Activated T-cell treated with anti-CD3 and anti-CD28 coated beads, Interleukin-2, amount 50 U/mL, for 72 hours (primary cell): ENCODE measurements around the gene CBLB. TPM values are rescaled to one million over a fixed set of nuclear protein-coding genes. Genes with fewer than 3 reads are reported as not detected.

Source experiments
- ATAC-seq, 2 donors: fragments of 150-1000 bp; cut with Tn5 transposase; replicated peaks in 1 of 2; 2 replicates each; pipeline ENCODE4 v1.10.0; 2021; ENCODE audit warnings: moderate library complexity in 2 of 2, mild to moderate bottlenecking in 1 of 2
- DNase-seq, 2 donors: peaks; one replicate each; pipeline ENCODE4 v3.0.0; 2021 to 2022; ENCODE audit warnings: mixed read lengths in 1 of 2
- H3K27ac Mint-ChIP-seq: one replicate; pipeline ENCODE4 v1.8.0; 2022; ENCODE audit warnings: mild to moderate bottlenecking, moderate library complexity, mixed read lengths
- H3K27me3 Mint-ChIP-seq: one replicate; pipeline ENCODE4 v1.8.0; 2022; ENCODE audit warnings: low read depth, mixed read lengths
- H3K36me3 Mint-ChIP-seq, 2 donors: one replicate each; pipeline ENCODE4 v1.8.0; 2022; ENCODE audit warnings: mixed read lengths in 2 of 2, mild to moderate bottlenecking in 1 of 2; ENCODE audit not compliant: insufficient read depth in 2 of 2
- H3K4me1 Mint-ChIP-seq: one replicate; pipeline ENCODE4 v1.8.0; 2022; ENCODE audit warnings: low read depth, mixed read lengths
- H3K4me3 Mint-ChIP-seq, 2 donors: one replicate each; pipeline ENCODE4 v1.8.0; 2022; ENCODE audit warnings: mild to moderate bottlenecking in 2 of 2, mixed read lengths in 2 of 2, moderate library complexity in 2 of 2
- H3K9me3 Mint-ChIP-seq, 2 donors: one replicate each; pipeline ENCODE4 v1.8.0; 2022; ENCODE audit warnings: mixed read lengths in 2 of 2
- total RNA-seq, 2 donors: library from RNA; stranded (reverse); gene quantifications; one replicate each; pipeline ENCODE4 v1.2.3, GENCODE V29; 2022

CBLB gene
- total RNA-seq, 2 donors from 2014 or later = 159 to 191 TPM

GRCh38 chr3:105867712-105868430, 941 bp downstream of the CBLB start:
- H3K4me1 Mint-ChIP-seq = peaks cover 28% of the 10 kb centered on the region
- H3K4me3 Mint-ChIP-seq = peak overlapping the region in 1 of 2 donors; percentile 89
- H3K36me3 Mint-ChIP-seq = peaks cover 20 to 39% of the 10 kb centered on the region in 2 donors
- no peaks in the 10 kb centered on the region for H3K27me3 Mint-ChIP-seq
- H3K9me3 Mint-ChIP-seq = no peaks in the 10 kb centered on the region
- no peak for ATAC-seq
- DNase-seq = no peak
- peak overlapping the region; percentile 99 for H3K27ac Mint-ChIP-seq

GRCh38 chr3:105866656-105867653, 1.9 kb downstream of the CBLB start:
- Mint-ChIP-seq H3K27me3 (no peaks in the 10 kb centered on the region), H3K9me3 (no peaks in the 10 kb centered on the region), H3K27ac (peak overlapping the region; percentile 99), H3K36me3 (peaks cover 20 to 39% of the 10 kb centered on the region in 2 donors), H3K4me1 (peaks cover 28% of the 10 kb centered on the region), H3K4me3 (peak overlapping the region in 1 of 2 donors; percentile 89)
- peak in 1 of 2 donors; percentile 26 for DNase-seq
- ATAC-seq = peak; percentile 8 to 9

- peaks cover 28% of the 10 kb centered on the region for H3K4me1 Mint-ChIP-seq
- no peaks in the 10 kb centered on the region for H3K9me3 Mint-ChIP-seq
- peak overlapping the region; percentile 99 for H3K27ac Mint-ChIP-seq
- peaks cover 20 to 39% of the 10 kb centered on the region in 2 donors for H3K36me3 Mint-ChIP-seq
- H3K4me3 Mint-ChIP-seq = peak overlapping the region in 1 of 2 donors; percentile 89
- DNase-seq (no peak), ATAC-seq (no peak)
- no peaks in the 10 kb centered on the region for H3K27me3 Mint-ChIP-seq
These were observed 2.9 kb downstream of the CBLB start for GRCh38 chr3:105865867-105866350.

- no peak for DNase-seq
- Mint-ChIP-seq H3K36me3 (peaks cover 20 to 43% of the 10 kb centered on the region in 2 donors), H3K4me1 (peaks cover 24% of the 10 kb centered on the region), H3K9me3 (no peaks in the 10 kb centered on the region), H3K4me3 (peak overlapping the region in 1 of 2 donors; percentile 89), H3K27me3 (no peaks in the 10 kb centered on the region), H3K27ac (peak overlapping the region; percentile 79)
- ATAC-seq = no peak
These were observed 3.7 kb downstream of the CBLB start for GRCh38 chr3:105865016-105865623.

- DNase-seq = no peak
These were observed 4.6 kb downstream of the CBLB start for GRCh38 chr3:105864212-105864611.

GRCh38 chr3:105863608-105864007, 5.2 kb downstream of the CBLB start:
- peak overlapping the region in 1 of 2 donors; percentile 89 for H3K4me3 Mint-ChIP-seq
- H3K4me1 Mint-ChIP-seq = peaks cover 27% of the 10 kb centered on the region
- H3K27ac Mint-ChIP-seq = peak overlapping the region; percentile 79
- H3K27me3 Mint-ChIP-seq = no peaks in the 10 kb centered on the region
- no peaks in the 10 kb centered on the region for H3K9me3 Mint-ChIP-seq
- peaks cover 20 to 51% of the 10 kb centered on the region in 2 donors for H3K36me3 Mint-ChIP-seq
- no peak for ATAC-seq
- DNase-seq = no peak

More at GRCh38 chr3:105864212-105864611, 4.6 kb downstream of the CBLB start:
- H3K9me3 Mint-ChIP-seq = no peaks in the 10 kb centered on the region
- H3K4me3 Mint-ChIP-seq = peak overlapping the region in 1 of 2 donors; percentile 89
- peak overlapping the region; percentile 79 for H3K27ac Mint-ChIP-seq
- peaks cover 20 to 49% of the 10 kb centered on the region in 2 donors for H3K36me3 Mint-ChIP-seq
- peaks cover 24% of the 10 kb centered on the region for H3K4me1 Mint-ChIP-seq
- H3K27me3 Mint-ChIP-seq = no peaks in the 10 kb centered on the region
- ATAC-seq = no peak

- Mint-ChIP-seq H3K9me3 (no peaks in the 10 kb centered on the region), H3K4me1 (peaks cover 36% of the 10 kb centered on the region), H3K36me3 (peaks cover 14 to 47% of the 10 kb centered on the region in 2 donors), H3K27ac (no peak overlapping the region), H3K27me3 (no peaks in the 10 kb centered on the region), H3K4me3 (no peak overlapping the region)
- no peak for DNase-seq
- peak in 1 of 2 donors; percentile 25 for ATAC-seq
These were observed 6.6 kb downstream of the CBLB start for GRCh38 chr3:105862217-105862616.

GRCh38 chr3:105860641-105861040, 8.2 kb downstream of the CBLB start:
- H3K27ac Mint-ChIP-seq = no peak overlapping the region
- H3K27me3 Mint-ChIP-seq = no peaks in the 10 kb centered on the region
- DNase-seq = no peak
- peaks cover 7 to 38% of the 10 kb centered on the region in 2 donors for H3K36me3 Mint-ChIP-seq
- ATAC-seq = no peak
- no peaks in the 10 kb centered on the region for H3K9me3 Mint-ChIP-seq
- H3K4me1 Mint-ChIP-seq = peaks cover 48% of the 10 kb centered on the region
- H3K4me3 Mint-ChIP-seq = no peak overlapping the region

GRCh38 chr3:105858017-105858416, 10.8 kb downstream of the CBLB start:
- Mint-ChIP-seq H3K36me3 (peaks cover 14 to 38% of the 10 kb centered on the region in 2 donors), H3K27ac (no peak overlapping the region), H3K4me3 (peak overlapping the region; percentile 35 to 38), H3K9me3 (no peaks in the 10 kb centered on the region), H3K27me3 (no peaks in the 10 kb centered on the region), H3K4me1 (peaks cover 53% of the 10 kb centered on the region)
- DNase-seq (no peak), ATAC-seq (peak in 1 of 2 donors; percentile 17)

- Mint-ChIP-seq H3K9me3 (no peaks in the 10 kb centered on the region), H3K27me3 (no peaks in the 10 kb centered on the region)
These were observed 11.2 kb downstream of the CBLB start for GRCh38 chr3:105857601-105858000.

GRCh38 chr3:105856605-105857004, 12.2 kb downstream of the CBLB start:
- no peak overlapping the region for H3K27ac Mint-ChIP-seq
- DNase-seq (no peak), ATAC-seq (no peak)
- H3K4me1 Mint-ChIP-seq = peaks cover 57% of the 10 kb centered on the region
- H3K4me3 Mint-ChIP-seq = no peak overlapping the region
- no peaks in the 10 kb centered on the region for H3K27me3 Mint-ChIP-seq
- H3K36me3 Mint-ChIP-seq = peaks cover 18 to 41% of the 10 kb centered on the region in 2 donors
- H3K9me3 Mint-ChIP-seq = no peaks in the 10 kb centered on the region

More at GRCh38 chr3:105857601-105858000, 11.2 kb downstream of the CBLB start:
- H3K27ac Mint-ChIP-seq = peak overlapping the region; percentile 59
- H3K4me1 Mint-ChIP-seq = peaks cover 57% of the 10 kb centered on the region
- ATAC-seq (no peak), DNase-seq (no peak)
- H3K4me3 Mint-ChIP-seq = peak overlapping the region; percentile 35 to 38
- peaks cover 16 to 39% of the 10 kb centered on the region in 2 donors for H3K36me3 Mint-ChIP-seq

- Mint-ChIP-seq H3K4me3 (peak overlapping the region in 1 of 2 donors; percentile 12), H3K27me3 (no peaks in the 10 kb centered on the region)
- ATAC-seq = peak in 1 of 2 donors; percentile 38
These were observed 14.9 kb downstream of the CBLB start for GRCh38 chr3:105853801-105854432.

More at GRCh38 chr3:105853801-105854432, 14.9 kb downstream of the CBLB start:
- Mint-ChIP-seq H3K4me1 (peaks cover 69% of the 10 kb centered on the region), H3K9me3 (no peaks in the 10 kb centered on the region), H3K36me3 (peaks cover 24 to 45% of the 10 kb centered on the region in 2 donors), H3K27ac (peak overlapping the region; percentile 34)
- DNase-seq = no peak
